ENCODE results near the gene VPS9D1. TPM values are rescaled to one million over a fixed set of nuclear protein-coding genes. Genes with fewer than 3 reads are reported as not detected.

Gene VPS9D1
- total RNA-seq, 1 donor from 2014 or later: 15.6 TPM

DNA sequence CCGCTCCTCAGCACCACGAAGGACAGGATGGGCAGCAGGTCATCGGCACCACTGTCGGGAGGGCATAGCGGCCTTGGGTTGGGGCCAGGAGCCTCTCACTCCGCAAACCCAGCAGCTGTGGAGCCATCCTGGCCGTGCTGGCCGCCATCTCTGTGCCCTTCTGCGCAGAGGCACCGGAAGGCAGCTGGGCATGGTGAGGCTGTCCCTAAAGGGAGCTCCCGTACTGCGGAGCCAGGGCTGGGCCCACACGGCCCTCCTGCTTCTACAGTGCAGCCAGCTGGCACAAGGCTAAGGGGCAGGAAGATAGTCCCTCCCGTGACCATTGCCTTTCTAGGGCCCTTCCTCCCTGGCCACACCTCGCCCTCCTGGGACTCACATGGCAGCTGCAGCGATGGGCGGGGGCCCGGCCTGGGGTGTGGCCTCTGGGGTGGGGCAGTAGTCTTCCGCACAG, 12.2 kb downstream of the VPS9D1 start:
- ATAC-seq: no peak
- Histone ChIP-seq H3K27me3 (ENCODE audit: low read depth) (peaks cover 13% of the 10 kb centered on the region), H3K4me1 (peaks cover 14% of the 10 kb centered on the region), H3K27ac (no peak overlapping the region), H3K36me3 (no peaks in the 10 kb centered on the region), H3K9me3 (no peaks in the 10 kb centered on the region), H3K4me3 (no peak overlapping the region)
- intact Hi-C loops (cut with DNase I): loop anchor here (10.0 kb wide), 1 partner anchor 156 kb away; no protein-coding TSS in a partner anchor
- no peak for DNase-seq
- no peak for TF ChIP-seq CTCF (IDR thresholded peaks at IDR 0.05)

- Histone ChIP-seq H3K9me3 (no peaks in the 10 kb centered on the region), H3K4me1 (peaks cover 14% of the 10 kb centered on the region), H3K27me3 (ENCODE audit: low read depth) (peaks cover 8% of the 10 kb centered on the region), H3K36me3 (no peaks in the 10 kb centered on the region), H3K4me3 (no peak overlapping the region), H3K27ac (no peak overlapping the region)
- DNase-seq: no peak
- no peak for ATAC-seq
- intact Hi-C loops (cut with DNase I): loop anchor here (10.0 kb wide), 1 partner anchor 157 kb away; no protein-coding TSS in a partner anchor
- no peak for TF ChIP-seq CTCF (IDR thresholded peaks at IDR 0.05)
Measured at GRCh38 chr16:89707695-89708094, 13.0 kb downstream of the VPS9D1 start.

DNA sequence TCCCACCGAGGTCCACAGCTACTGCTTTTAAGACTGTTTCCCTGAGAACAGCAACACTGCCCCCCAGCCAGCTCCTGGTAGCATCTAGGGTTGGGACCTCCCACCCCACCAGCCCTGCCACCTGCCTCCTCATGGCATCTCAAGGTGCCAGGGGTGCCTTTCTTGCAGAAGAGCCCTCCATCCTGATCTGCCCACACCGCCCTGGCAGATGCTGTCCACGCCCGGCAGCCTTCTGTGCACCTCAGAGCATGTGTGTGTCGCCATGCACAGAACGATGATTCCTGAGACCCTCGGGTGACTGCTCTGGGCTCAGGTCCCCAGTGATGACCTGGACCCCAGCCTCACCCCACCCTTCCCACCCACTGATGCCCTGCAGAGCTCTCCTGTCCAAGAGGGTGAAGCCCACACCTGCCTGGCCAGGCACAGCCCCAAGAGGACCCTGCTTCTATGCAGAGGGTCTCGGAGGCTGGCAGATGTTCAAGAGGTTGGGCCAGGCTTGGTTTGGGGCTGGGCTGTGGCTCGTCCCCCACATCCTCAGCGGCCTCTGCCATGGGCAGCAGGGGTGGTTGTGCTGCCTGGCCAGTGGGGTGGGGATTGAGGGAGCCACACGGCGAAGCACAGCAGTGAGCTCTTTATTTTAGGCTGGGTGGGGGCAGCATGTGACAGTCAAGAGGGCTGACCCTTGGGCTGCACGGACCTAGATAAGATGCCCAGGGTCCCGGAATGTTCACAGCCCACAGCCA, 14.0 kb downstream of the VPS9D1 start:
- Histone ChIP-seq H3K4me1 (peaks cover 6% of the 10 kb centered on the region), H3K27ac (no peak overlapping the region), H3K9me3 (no peaks in the 10 kb centered on the region), H3K4me3 (no peak overlapping the region), H3K36me3 (no peaks in the 10 kb centered on the region), H3K27me3 (ENCODE audit: low read depth) (no peaks in the 10 kb centered on the region)
- DNase-seq (no peak), ATAC-seq (no peak)
- intact Hi-C loops (cut with DNase I): loop anchor here (10.0 kb wide), 1 partner anchor 158 kb away; no protein-coding TSS in a partner anchor
- TF ChIP-seq CTCF (IDR thresholded peaks at IDR 0.05): no peak

DNA sequence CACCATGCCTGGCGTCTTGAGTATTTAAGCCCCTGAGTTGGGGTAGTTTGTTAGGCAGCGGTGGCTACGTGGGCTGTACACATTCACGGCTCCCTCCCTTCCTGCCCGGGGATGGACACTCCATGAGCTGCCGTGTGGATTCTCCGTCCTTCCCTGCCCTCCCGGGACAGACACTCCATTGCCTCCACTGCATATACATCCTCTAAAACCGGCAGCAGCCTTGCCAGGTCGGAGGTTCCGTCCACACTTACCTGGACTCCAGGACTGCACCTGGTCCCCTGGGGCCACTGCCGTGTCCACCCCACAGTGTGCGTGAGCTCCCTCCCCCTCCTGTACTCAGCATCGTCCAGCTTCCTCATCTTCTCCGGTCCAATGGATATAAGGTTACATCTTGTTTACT, 15.7 kb downstream of the VPS9D1 start:
- Histone ChIP-seq H3K27ac (no peak overlapping the region), H3K4me1 (peaks cover 15% of the 10 kb centered on the region), H3K36me3 (no peaks in the 10 kb centered on the region), H3K9me3 (no peaks in the 10 kb centered on the region), H3K27me3 (ENCODE audit: low read depth) (no peaks in the 10 kb centered on the region), H3K4me3 (no peak overlapping the region)
- DNase-seq (no peak), ATAC-seq (no peak)
- intact Hi-C loops (cut with DNase I): loop anchor here (10.0 kb wide), 1 partner anchor 160 kb away; no protein-coding TSS in a partner anchor
- no peak for TF ChIP-seq CTCF (IDR thresholded peaks at IDR 0.05)

- Histone ChIP-seq H3K9me3 (no peaks in the 10 kb centered on the region), H3K27me3 (ENCODE audit: low read depth) (no peaks in the 10 kb centered on the region), H3K4me3 (no peak overlapping the region), H3K27ac (no peak overlapping the region), H3K36me3 (no peaks in the 10 kb centered on the region), H3K4me1 (peaks cover 22% of the 10 kb centered on the region)
- DNase-seq: no peak
- intact Hi-C loops (cut with DNase I): loop anchor here (10.0 kb wide), 1 partner anchor 161 kb away; no protein-coding TSS in a partner anchor
- no peak for TF ChIP-seq CTCF (IDR thresholded peaks at IDR 0.05)
- ATAC-seq: no peak
Measured at GRCh38 chr16:89704281-89704680, 16.4 kb downstream of the VPS9D1 start.

Data from lower lobe of right lung (tissue), 2 donors.